ENCODE data around the gene ANGPTL2.
"Not testable (repeated sequence)": the region's sequence is repeated elsewhere in the genome, so short reads cannot be mapped to it uniquely, and the experiment has no call there.

Gene ANGPTL2

GRCh38 chr9:127122176-127123063 lies at the start of gene ANGPTL2:
Gene ANGPTL2, minus strand, starts transcription at chr9:127122635. Its CDS starts 13,904 bp downstream, at chr9:127108731.
- DNase-seq, result peak; percentile 90

DNA sequence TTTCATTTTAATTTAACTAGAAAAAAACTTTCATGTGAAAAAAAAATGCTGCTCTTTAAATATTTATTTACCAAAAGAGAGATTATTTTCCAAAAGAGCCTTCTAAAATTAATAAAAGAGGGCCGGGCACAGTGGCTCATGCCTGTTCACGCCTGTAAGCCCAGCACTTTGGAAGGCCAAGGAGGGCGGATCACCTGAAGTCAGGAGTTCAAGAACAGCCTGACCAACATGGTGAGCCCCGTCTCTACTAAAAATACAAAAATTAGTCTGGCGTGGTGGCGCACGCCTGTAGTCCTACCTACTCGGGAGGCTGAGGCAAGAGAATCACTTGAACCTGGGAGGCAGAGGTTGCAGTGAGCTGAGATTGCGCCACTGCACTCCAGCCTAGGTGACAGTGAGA lies 48.9 kb upstream of the ANGPTL2 start:
- not testable (repeated sequence) for DNase-seq

DNA sequence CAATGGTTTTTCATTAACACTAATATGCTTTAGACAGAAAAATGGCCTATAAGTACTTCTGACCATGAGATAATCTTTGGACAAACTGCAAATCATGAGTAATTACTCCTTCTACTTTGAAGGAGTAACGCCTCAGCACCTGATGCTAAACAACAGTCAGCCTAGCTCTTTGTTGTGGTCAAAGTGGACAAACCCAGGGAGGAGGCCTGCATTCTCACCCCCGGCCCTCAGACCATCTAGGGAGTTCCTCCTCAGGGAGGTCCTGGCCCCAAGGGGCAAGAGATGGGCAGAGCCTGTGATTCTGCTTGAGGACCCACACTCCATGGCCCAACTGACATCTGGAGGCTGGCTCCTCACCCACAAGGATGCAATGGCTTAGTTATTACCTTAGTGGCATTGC lies 48.2 kb upstream of the ANGPTL2 start:
- DNase-seq, result no peak

DNA sequence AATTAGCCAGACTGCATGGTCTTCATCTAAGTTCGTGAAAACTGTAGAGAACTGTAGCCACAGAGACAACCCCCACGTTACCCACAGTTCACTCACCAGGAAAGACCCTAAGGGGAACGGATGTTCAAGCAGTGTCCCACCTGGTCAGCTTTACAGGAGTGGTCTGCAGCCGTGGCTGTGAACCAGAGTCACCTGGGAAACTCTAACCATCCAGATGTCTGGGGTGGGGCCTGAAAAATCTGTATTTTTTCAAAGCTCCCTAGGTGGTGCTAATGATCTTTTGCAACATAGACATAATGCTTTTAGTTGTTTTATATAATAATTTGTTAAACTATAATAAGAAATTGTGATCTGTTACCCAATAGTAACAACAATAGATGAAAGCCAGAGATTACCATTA lies 47.7 kb upstream of the ANGPTL2 start:
- DNase-seq, result no peak

DNA sequence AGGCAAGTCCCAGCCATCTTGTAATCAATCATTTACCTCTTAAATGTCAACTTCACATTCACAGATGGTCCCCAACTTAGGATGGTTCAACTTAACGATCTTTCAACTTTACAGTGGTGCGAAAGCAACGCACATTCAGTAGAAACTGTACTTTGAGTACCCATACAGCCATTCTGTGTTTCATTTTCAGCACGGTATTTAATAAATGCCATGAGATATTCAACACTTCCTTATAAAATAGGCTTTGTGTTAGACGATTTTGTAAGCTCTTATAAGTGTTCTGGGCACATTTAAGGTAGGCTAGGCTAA lies 47.1 kb upstream of the ANGPTL2 start:
- DNase-seq, result no peak

DNA sequence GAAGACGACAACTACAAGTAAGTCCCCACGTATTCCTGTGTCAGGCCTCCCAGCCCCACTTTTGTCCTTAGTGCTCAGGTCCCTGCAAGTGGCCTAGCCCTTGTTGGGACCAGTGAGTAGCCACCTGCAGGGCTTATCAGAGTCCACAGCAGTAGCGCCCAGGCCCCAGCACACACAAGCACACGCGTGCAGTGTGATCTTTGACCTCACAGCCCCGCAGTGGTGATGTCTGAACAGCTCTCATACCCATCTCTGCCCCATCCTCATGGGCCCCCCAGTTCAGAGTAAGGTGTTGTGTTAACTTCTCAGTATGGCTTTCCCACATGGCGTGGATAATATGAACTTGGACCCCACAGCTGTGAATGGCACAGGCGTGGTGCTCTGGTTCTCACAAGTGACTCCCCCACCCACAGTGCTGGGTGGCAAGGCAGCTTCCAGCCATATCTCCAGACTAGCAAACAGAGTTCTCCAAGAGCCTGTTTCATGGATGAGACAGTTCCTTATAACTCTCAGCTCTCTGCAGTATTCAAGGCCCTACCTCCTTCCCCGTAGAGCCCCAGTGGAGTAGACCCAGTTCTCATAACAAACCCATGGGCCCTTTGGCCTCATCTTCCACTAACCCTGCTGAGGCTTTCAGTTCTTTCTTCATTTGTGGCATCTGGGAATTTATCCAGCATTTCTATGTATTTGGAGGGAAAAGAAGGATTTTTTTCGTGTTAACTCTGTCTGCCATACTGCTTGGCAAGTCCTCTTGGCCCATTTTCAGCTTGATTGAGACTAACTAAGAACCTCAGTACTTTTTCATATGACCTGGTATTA lies 46.5 kb upstream of the ANGPTL2 start:
- no peak for DNase-seq

GRCh38 chr9:127167560-127168326 lies 45.3 kb upstream of the ANGPTL2 start:
- no peak for DNase-seq

DNA sequence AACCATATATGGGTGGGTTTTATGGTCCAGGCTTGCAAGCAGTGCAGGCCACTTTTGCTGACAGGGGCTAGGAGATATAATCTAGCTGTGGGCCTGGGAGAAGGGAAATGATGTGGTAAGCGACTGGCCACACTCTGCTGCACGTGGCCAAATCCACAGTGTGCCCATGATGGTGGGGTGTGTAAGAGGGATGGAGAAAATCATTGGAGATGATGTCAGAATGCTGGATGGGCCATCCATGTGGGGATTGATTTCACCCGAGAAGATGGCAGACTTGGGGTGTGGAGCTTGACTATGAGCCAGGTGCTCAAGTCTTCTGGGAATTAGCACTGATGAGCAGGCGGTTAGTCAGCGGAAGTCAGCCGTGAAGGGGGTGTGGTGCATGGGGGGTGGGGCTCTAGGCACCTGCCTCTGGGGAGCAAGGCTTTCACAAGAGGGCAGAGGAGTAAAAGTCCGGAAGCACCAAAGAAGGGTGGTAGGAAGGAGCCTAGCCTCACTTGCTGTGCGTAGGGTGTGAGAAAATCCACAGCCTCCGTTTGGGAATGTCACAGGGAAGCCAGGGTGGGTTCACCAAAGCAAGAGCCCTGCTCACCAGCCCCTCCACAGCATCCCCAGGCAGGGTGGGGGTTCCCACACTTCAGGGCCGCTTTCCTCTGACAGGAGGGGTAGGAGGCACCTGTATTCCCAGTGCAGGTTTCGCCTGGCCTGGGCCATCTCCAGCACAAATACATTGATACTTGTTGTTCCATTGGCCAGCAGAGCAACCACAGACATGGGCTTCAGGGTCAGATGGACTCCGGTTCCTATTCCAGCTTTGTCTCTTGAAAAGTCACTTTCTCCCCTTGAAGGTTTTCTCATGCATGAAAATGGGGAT lies 44.5 kb upstream of the ANGPTL2 start:
- DNase-seq, result no peak

DNA sequence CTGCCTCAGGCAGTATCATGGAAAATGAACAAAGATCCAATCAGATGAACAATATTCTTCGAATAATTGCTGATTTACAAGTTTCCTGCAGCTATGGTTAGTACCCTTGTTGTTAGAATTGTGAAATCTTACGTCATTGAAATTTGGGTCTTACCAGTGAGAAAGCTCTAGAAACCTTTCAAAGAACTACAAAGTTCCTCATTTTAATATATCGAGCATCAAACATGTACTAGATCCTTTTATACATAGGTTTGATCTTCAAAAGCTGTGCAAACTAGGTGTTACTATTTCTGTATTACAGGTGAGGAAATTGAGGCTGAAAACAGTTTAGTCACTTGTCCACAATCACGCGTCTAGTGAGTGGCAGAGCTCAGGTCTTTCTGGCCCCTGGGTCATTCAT lies 43.7 kb upstream of the ANGPTL2 start:
- DNase-seq, result no peak

DNA sequence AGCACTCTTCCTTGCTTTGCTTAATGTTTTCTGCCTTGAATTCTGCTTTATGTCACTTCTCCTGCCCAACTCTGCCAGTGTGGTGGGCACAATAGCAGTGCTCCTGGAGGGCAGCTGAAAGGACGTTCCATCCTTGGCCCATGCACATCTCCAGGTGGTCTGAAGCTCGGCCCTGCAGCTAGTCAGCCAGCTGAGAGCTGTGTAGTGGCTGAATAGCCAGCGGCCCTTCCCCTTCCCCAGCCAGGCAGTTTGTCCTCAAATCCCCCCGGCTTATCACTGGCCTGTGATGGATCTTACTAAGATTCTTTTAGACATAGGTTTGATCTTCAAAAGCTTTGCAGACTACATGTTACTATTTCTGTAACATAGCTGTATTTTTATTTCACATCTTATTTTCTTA lies 42.7 kb upstream of the ANGPTL2 start:
- DNase-seq, result no peak

- DNase-seq, result no peak
Measured at GRCh38 chr9:127163409-127163808, 41.0 kb upstream of the ANGPTL2 start.

DNA sequence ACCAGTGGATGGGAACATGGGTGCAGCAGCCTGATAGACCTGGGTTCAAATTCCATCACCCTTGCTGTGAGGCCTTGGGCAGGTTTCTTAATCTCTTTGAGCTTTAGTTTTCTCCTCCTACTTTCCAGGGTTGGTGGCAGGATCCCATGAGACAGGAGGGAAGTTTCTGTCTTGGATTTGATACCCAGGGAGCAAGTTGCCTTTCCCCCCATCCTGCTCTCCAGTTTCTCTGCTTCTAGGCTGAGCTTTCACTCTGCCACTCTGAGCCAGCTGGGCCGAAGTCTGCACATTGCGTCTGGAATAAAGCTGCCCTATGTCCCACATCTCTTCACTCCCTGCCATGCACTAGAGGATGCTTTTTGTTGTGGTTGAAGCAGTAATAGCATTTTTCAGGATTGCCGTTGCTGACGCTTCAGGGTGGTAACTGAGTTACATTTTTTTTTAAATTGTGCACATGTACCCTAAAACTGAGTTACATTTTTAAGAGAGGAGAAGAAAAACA lies 40.5 kb upstream of the ANGPTL2 start:
- DNase-seq, result no peak

DNA sequence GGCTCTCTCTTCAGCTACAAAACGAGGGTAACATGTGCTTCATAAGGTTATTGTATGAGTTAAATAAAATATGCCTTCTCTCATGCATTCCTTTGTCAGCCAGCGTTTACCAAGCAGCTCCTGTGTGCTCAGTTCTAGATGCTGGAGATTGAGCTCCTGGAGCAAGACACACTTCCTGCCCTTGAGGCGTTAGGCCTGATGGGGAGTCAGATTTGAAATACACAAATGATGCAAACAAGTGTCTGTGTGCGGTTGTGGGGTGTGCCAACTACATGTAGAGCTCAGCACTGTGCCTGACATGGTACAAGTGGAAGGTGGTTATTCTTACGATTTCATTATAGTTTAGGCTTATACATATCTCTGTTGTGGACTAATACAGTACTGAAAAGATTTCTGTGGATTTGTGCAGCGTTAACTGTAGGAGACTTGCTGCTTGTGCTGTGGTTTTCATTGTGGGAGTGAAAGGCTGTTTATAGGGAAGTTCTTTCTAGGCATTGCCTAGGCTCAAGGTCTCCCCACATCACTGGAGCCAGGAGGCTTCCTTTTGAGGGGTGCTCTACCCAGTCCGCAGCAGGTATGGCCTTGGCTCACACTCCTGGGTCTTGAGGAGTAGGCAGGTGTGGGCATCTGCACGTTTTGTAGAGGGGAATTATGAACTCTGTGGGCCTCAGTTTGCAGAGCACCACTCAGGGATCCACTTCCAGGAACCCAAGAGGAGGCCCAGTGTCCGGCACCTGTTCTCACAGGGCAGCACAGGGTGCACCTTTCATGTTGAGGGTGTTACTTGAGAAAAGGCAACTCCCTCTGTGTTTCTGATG lies 39.8 kb upstream of the ANGPTL2 start:
- no peak for DNase-seq

GRCh38 chr9:127161081-127161624 lies 38.7 kb upstream of the ANGPTL2 start:
- DNase-seq, result no peak

GRCh38 chr9:127159949-127160610 lies 37.6 kb upstream of the ANGPTL2 start:
- no peak for DNase-seq

DNA sequence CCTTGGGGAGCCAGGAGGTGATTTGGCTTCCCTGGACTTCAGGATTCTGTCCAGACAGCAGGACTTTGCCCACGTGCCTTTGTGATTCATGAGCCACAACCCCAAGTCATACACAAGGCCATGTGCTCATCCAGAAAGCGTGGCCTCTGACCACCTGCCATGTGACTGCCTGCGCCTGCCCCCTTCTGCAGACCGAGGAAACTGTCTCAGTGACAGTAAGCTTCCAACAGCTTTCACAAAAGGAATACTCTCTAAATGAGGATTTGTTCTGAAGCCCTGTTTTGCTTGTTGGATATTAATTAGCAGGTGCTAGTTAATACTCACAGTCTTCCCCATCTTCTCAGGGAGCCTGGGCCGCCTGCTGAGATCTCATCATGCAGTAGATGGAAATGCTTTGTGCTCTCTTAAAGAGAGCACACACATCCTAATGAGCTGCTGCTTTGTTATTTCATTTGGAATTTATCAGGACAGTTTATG lies 36.9 kb upstream of the ANGPTL2 start:
- no peak for DNase-seq

GRCh38 chr9:127158786-127159324 lies 36.4 kb upstream of the ANGPTL2 start:
- no peak for DNase-seq

GRCh38 chr9:127155314-127155960 lies 33.0 kb upstream of the ANGPTL2 start:
- no peak for DNase-seq

Data from DMS 273 treated with DMSO at 0.1 percent for 48 hours (cell line).